Keratinocyte (primary cell): ENCODE measurements around the gene CST4.
"Not testable (repeated sequence)": the region's sequence is repeated elsewhere in the genome, so short reads cannot be mapped to it uniquely, and the experiment has no call there.

Experiments used
- EZH2 ChIP-seq: IDR thresholded peaks from one replicate; pipeline ENCODE4 v1.6.1; 2012; ENCODE audit warnings: inconsistent platforms, mild to moderate bottlenecking, low read length, moderate library complexity
- TF ChIP-seq, protein P1 (sequence below), 3 experiments: IDR thresholded peaks in 1 of 3; conservative IDR thresholded peaks in 1 of 3; optimal IDR thresholded peaks in 1 of 3; 2 replicates in 2 of 3; 3 replicates in 1 of 3; pipeline versions ENCODE3 to v1.5.1; 2011; ENCODE audit warnings: low read length in 3 of 3, mild to moderate bottlenecking in 3 of 3, moderate library complexity in 2 of 3, control low read depth in 1 of 3, inconsistent platforms in 1 of 3; ENCODE audit not compliant: insufficient read depth in 2 of 3; ENCODE audit errors: extremely low read depth in 1 of 3

DNA sequence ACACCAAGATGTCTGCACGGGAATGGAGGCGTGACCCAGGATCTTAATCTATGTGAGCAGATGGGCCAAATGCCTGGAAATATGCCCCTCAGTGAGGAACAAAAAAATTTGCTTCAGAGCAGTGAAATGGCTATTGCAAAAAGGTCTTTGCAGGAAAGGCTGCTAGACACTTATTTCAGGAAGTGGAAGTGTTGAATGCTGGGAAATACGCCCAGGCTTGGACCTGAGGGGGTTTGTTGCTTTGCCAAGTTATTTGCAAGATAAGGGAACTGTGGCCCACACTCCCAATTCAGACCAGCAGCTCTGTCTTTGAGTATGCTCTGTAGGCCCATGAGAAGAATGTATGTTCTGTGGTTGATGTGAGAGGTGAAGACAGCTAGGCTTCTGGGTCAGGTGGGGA, 46.6 kb upstream of the CST4 start:
- TF ChIP-seq, protein P1, sequence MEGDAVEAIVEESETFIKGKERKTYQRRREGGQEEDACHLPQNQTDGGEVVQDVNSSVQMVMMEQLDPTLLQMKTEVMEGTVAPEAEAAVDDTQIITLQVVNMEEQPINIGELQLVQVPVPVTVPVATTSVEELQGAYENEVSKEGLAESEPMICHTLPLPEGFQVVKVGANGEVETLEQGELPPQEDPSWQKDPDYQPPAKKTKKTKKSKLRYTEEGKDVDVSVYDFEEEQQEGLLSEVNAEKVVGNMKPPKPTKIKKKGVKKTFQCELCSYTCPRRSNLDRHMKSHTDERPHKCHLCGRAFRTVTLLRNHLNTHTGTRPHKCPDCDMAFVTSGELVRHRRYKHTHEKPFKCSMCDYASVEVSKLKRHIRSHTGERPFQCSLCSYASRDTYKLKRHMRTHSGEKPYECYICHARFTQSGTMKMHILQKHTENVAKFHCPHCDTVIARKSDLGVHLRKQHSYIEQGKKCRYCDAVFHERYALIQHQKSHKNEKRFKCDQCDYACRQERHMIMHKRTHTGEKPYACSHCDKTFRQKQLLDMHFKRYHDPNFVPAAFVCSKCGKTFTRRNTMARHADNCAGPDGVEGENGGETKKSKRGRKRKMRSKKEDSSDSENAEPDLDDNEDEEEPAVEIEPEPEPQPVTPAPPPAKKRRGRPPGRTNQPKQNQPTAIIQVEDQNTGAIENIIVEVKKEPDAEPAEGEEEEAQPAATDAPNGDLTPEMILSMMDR (optimal IDR thresholded peaks at IDR 0.05 in 1 of 3, IDR thresholded peaks at IDR 0.05 in 1 of 3, conservative IDR thresholded peaks at IDR 0.05 in 1 of 3; ENCODE audit: extremely low read depth in 1 of 3, insufficient read depth in 2 of 3, low read length in 3 of 3) = not testable (repeated sequence)
- not testable (repeated sequence) for TF ChIP-seq EZH2
